Fibroblast of skin of left quadriceps (primary cell): ENCODE data around the gene SERPINB13.

Experiments used
- DNase-seq, 2 experiments: peaks; one replicate each; pipeline ENCODE4 v3.0.0-alpha.2; 2013; ENCODE audit warnings: low read depth in 2 of 2

SERPINB13 gene, protein sequence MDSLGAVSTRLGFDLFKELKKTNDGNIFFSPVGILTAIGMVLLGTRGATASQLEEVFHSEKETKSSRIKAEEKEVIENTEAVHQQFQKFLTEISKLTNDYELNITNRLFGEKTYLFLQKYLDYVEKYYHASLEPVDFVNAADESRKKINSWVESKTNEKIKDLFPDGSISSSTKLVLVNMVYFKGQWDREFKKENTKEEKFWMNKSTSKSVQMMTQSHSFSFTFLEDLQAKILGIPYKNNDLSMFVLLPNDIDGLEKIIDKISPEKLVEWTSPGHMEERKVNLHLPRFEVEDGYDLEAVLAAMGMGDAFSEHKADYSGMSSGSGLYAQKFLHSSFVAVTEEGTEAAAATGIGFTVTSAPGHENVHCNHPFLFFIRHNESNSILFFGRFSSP

GRCh38 chr18:63586966-63587365 is at the start of gene SERPINB13:
SERPINB13 (plus strand) TSS chr18:63587343; CDS start chr18:63588668, 1,325 bp downstream.
- no peak for DNase-seq

GRCh38 chr18:63539904-63540510 is 47.1 kb upstream of the SERPINB13 start:
- peak; percentile 84 to 86 for DNase-seq

- DNase-seq: no peak
These were observed 45.1 kb upstream of the SERPINB13 start, which contains the start of gene SERPINB12 for GRCh38 chr18:63542069-63542468. SERPINB12 (plus strand) TSS chr18:63542369; CDS start chr18:63556160, 13,791 bp downstream.

GRCh38 chr18:63544017-63544416 is 43.1 kb upstream of the SERPINB13 start:
- no peak for DNase-seq

DNA sequence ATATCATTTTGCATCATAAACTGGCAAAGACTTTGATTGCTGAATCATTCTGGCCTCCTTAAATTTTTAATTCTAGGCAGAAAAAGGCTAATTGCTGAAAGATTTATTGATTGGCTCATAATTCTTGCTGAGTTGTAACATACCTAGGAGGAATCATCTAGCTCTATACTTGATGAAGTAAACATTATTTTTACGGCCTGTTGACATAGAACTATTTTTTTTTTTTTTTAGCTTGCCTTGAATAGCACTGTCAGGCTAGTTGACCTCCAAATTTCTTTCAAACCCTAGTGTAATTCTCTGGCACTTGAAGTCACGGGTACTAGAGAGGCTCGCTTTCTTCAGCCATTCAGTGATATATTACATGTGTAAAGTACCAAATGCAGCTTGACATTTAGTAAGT is 42.1 kb upstream of the SERPINB13 start:
- DNase-seq: peak; percentile 64 to 67

DNA sequence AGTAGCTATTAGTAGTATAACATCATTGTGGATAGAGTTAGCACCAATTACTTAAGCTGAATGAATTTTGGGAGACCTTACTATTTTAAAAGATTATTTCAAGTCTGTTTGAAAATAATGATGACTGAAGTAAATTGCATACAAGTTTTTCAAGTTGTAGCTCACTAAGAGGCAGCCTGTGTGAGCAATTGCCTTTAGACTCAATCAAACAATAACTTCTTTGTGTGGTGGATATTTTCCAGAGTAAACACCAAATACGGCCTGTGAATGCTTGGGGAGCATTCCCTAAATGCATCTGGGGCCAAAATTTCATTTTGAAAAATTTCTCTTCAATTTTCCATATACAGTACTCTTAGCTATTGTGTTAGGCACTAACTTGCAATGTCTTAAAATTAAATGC is 37.1 kb upstream of the SERPINB13 start:
- no peak for DNase-seq

DNA sequence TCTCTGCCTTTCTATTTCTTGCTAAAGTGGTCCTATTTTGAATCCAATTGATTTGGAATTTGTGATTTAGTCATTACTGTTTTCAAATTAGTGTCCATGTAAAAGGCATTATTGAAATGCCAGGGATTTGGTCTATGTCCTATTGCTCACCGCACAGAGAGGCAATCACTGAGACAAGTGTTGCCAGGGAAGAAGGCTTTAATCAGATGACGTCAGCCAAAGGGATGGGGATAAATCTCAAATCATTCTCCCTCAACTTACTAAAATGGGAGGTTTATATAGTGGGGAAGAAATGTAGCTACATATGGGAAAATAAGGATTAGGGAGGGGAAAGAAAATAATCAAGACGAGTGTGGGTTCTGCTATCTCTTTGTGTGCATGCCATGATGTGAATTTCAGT is 35.4 kb upstream of the SERPINB13 start:
- no peak for DNase-seq

GRCh38 chr18:63552581-63552980 is 34.6 kb upstream of the SERPINB13 start:
- DNase-seq: no peak

- peak; percentile 85 to 90 for DNase-seq
These were observed 34.1 kb upstream of the SERPINB13 start for GRCh38 chr18:63553081-63553480.

DNA sequence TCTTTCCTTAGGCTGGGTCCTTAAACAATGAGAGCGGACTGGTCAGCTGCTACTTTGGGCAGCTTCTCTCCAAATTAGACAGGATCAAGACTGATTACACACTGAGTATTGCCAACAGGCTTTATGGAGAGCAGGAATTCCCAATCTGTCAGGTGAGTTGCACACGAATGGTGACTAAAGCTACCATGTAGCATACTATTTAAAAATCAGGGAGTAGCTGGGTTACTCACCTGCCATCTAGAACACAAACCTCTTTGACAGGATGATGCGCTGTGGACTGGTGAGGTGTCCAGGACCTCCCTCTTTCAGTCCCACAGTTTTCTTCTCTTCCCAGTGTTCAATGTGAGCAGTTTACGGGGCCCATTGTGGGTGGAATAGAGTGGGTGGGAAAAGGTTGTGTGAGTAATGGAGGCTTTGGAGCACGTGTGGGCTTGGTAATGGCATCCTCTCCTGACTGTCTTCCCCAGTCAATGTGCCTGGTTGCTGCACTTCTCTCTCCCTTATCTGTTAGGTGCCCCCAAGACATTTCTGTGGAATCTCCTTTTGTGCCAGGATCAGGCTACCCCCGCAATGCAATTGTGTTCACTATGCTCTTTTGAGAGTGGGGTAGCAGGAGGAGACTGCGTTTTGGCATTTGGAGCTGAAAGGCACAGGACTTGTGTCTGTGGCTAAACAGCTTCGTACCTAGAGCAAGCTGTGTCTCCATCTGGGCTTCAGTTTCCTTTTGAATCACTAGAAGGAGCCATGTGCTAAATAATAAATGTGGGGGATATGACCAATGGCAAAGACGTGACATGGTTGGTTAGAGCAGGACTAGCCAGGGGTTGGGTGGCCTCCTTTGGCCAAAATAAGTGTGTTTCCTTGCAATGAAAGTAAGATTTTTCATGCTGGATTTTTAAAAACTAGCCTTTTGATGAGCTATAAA is 27.3 kb upstream of the SERPINB13 start:
- no peak for DNase-seq

DNA sequence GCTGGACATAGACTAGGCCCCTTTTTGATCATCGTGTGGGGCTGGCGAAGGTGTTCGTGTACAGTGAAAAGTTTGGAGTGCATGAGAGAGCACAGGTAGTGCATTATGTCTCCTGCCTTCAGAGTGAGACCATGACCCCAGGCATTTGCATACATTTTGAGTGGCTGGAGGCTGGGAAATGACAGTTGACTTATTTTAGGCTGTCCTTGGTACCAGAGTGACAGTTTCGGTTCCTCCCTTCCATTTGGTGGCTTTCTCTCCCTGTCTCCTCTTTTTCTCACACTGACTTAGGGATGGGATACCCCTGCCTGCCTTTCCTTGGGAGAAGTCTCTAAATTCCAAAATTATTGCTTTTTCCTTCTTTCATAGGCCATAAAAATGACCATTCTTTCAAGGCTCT is 24.9 kb upstream of the SERPINB13 start:
- DNase-seq: no peak

DNA sequence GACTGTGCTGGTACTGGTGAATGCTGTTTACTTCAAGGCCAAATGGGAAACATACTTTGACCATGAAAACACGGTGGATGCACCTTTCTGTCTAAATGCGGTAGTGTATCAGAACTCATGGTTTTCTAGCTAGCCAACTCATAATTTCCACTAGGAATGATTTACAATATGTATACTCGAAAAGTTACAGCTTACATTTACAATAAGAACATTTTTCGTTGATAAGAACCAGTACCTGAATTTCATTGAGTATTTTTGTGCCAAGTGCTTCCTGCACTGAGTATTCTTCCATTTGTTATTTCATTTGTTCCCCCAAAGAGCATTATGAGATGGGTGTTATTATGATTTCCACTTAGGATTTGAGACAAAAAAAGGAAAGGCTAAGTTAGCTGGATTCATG is 23.1 kb upstream of the SERPINB13 start:
- no peak for DNase-seq

GRCh38 chr18:63564561-63564960 is 22.6 kb upstream of the SERPINB13 start:
- no peak for DNase-seq

GRCh38 chr18:63567276-63567675 is 19.9 kb upstream of the SERPINB13 start:
- DNase-seq: no peak

GRCh38 chr18:63567825-63568224 is 19.3 kb upstream of the SERPINB13 start:
- no peak for DNase-seq

GRCh38 chr18:63570721-63571120 is 16.4 kb upstream of the SERPINB13 start:
- DNase-seq: no peak

- no peak for DNase-seq
These were observed 11.5 kb upstream of the SERPINB13 start for GRCh38 chr18:63575681-63576080.

- peak; percentile 24 to 40 for DNase-seq
These were observed 8.7 kb upstream of the SERPINB13 start for GRCh38 chr18:63578357-63578958.

GRCh38 chr18:63579616-63580015 is 7.5 kb upstream of the SERPINB13 start:
- no peak for DNase-seq

DNA sequence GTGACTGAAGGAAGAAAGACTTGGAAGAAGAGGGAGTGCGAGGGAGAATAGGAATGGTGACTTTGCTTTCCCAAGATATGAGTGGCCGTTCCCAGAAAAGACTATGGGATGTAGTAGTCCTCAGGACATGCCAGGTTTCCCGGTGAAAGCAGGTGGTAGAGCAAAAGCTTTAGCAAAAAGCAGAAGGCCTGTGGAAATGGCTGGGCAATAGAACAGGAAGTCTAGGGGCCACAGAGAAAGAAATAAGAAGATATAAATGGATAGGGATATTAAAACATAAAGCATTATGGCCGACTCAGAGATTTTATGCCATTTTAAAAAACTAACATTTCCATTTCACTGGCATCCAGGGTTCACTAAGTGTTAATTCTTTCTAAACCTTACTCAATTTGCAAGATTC is 1.2 kb upstream of the SERPINB13 start:
- DNase-seq: no peak

DNA sequence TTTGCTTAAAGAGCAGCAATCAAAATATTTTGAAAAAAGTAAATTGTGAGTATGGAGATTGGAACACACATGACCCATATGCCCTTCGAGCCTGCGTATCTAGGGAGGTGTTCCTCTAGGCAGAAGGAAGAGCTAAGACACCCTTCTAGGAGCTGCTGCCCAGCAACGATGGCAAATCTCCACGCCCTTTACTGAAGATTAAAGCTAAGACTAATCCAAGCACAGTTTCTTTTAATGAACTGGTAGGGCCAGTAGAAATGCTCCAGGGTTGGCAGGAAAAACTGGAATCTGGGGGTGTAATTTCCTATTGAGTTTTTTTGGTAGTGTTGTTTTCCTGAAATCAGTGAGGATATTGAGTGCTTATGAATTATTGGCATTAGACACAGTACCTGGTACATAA is 712 bp upstream of the SERPINB13 start:
- no peak for DNase-seq

DNA sequence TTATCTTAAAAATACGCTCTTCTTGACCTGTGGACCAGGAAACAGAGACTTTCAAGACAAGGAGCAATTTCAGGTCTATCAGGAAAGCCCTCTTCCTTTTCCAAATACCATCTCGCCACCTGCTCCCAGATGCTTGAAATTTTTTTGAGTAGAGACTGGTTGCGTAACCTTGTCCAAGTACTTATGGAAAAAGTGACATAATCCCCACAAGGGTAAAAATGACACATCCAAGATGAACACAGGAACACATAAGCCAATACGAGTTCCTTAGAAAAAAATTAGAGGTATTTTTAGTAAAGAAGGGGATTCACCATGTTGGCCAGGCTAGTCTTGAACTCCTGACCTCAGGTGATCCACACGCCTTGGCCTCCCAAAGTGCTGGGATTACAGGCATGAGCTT is 1.8 kb downstream of the SERPINB13 start:
- DNase-seq: no peak
